HepG2 (cell line): Measurements from ENCODE around the gene RAB22A. TPM values are rescaled to one million over a fixed set of nuclear protein-coding genes. Genes with fewer than 3 reads are reported as not detected.

Experiments used
- ATAC-seq: fragments of 200-7000 bp; cut with Tn5 transposase; 3 replicates; pipeline ENCODE4 v1.9.1; 2020; ENCODE audit warnings: mild to moderate bottlenecking, moderate library complexity
- BruUV-seq: library from RNA; stranded (reverse); fragments of 400-500 nt; replicated peaks from 2 replicates; lab custom pipeline; 2021; lab: Mats Ljungman, UMichigan
- CTCF ChIA-PET: fragments of 300-600 bp; formaldehyde crosslinking; extraction: SDS; loops from one replicate; lab custom pipeline; 2021; ENCODE audit warnings: low total read pairs, inconsistent platforms, low intra/inter-chr PET ratio; lab: Yijun Ruan, JAX
- POLR2A ChIA-PET: fragments of 350-600 bp; sonication (Branson Sonifier 250); formaldehyde crosslinking; loops from one replicate; lab custom pipeline; 2020; ENCODE audit warnings: antibody characterized with exemption, inconsistent platforms; lab: Yijun Ruan, JAX
- DNase-seq: peaks from one replicate; pipeline ENCODE4 v3.0.0-alpha.2; 2015; ENCODE audit warnings: low spot score
- FAIRE-seq: peaks from 3 replicates; lab custom pipeline; 2011; peaks lifted over from hg19 to GRCh38; lab: Jason Lieb, UNC
- H2AFZ ChIP-seq: one replicate; pipeline ENCODE4 v1.6.1; 2011; ENCODE audit warnings: low read length, inconsistent platforms
- H3K27ac ChIP-seq: fragments of 300-600 bp; 3 replicates; pipeline ENCODE4 v1.8.0; 2011; ENCODE audit warnings: mixed run types, mild to moderate bottlenecking, mixed read lengths, low read length, inconsistent platforms; ENCODE audit not compliant: insufficient read depth; ENCODE audit errors: extremely low read length
- H3K27me3 ChIP-seq, 2 experiments: fragments of 200-600 bp in 1 of 2; 2 replicates in 1 of 2; 3 replicates in 1 of 2; pipeline versions ENCODE4 v1.6.0 to v1.8.0; 2011; ENCODE audit warnings: low read length in 2 of 2, mild to moderate bottlenecking in 2 of 2, moderate library complexity in 2 of 2, inconsistent platforms in 1 of 2; ENCODE audit not compliant: insufficient read depth in 2 of 2, control insufficient read depth in 1 of 2
- H3K36me3 ChIP-seq, 2 experiments: fragments of 200-600 bp in 1 of 2; replicated peaks in 1 of 2; 2 replicates in 1 of 2; 3 replicates in 1 of 2; pipeline versions ENCODE4 v1.5.1 to v1.8.0; 2011; ENCODE audit warnings: low read length in 2 of 2, inconsistent platforms in 1 of 2; ENCODE audit not compliant: insufficient read depth in 2 of 2, control insufficient read depth in 1 of 2
- H3K4me1 ChIP-seq: 2 replicates; pipeline ENCODE4 v1.5.1; 2012; ENCODE audit warnings: low read length, inconsistent platforms; ENCODE audit not compliant: insufficient read depth
- H3K4me2 ChIP-seq: 2 replicates; pipeline ENCODE4 v1.6.0; 2011; ENCODE audit warnings: low read depth, low read length, inconsistent platforms
- H3K4me3 ChIP-seq, 3 experiments: fragments of 200-600 bp in 1 of 3; sonication (generic), shearing (Covaris generic) in 1 of 3; replicated peaks in 1 of 3; 2 replicates each; pipeline ENCODE4 v1.5.1; 2011 to 2016; ENCODE audit warnings: low read length in 3 of 3, inconsistent platforms in 2 of 3, low read depth in 2 of 3, mild to moderate bottlenecking in 2 of 3, control low read depth in 1 of 3, mixed read lengths in 1 of 3; ENCODE audit not compliant: insufficient read depth in 1 of 3
- H3K79me2 ChIP-seq: one replicate; pipeline ENCODE4 v1.6.1; 2011; ENCODE audit warnings: low read length, inconsistent platforms; ENCODE audit not compliant: insufficient read depth
- H3K9ac ChIP-seq: 2 replicates; pipeline ENCODE4 v1.6.0; 2011; ENCODE audit warnings: mild to moderate bottlenecking, low read depth, low read length, inconsistent platforms; ENCODE audit not compliant: insufficient read depth
- H3K9me3 ChIP-seq: 2 replicates; pipeline ENCODE4 v1.5.1; 2012; ENCODE audit warnings: mild to moderate bottlenecking, low read length
- H4K20me1 ChIP-seq: 2 replicates; pipeline ENCODE4 v1.6.0; 2011; ENCODE audit warnings: inconsistent platforms, mild to moderate bottlenecking, low read length, moderate library complexity; ENCODE audit not compliant: insufficient read depth
- FOXA1 ChIP-seq, 2 experiments: fragments of 450-650 bp in 1 of 2; sonication (generic) in 1 of 2; formaldehyde crosslinking in 1 of 2; IDR thresholded peaks; 2 replicates each; pipeline versions ENCODE4 v1.4.0 to v1.6.1; 2016 to 2020; ENCODE audit warnings: missing genetic modification reagents in 1 of 2
- GPN1 ChIP-seq: sonication (generic); formaldehyde crosslinking; IDR thresholded peaks from 2 replicates; pipeline ENCODE4 v1.5.1; 2020; ENCODE audit warnings: missing genetic modification reagents, borderline replicate concordance
- MTF2 ChIP-seq: sonication (generic); formaldehyde crosslinking; IDR thresholded peaks from 2 replicates; pipeline ENCODE4 v1.5.0; 2020; ENCODE audit warnings: missing genetic modification reagents, borderline replicate concordance
- NCOR1 ChIP-seq: fragments of 200-600 bp; sonication (generic); IDR thresholded peaks from 2 replicates; pipeline ENCODE4 v1.7.0; 2017; ENCODE audit warnings: antibody characterized with exemption, low read length, borderline replicate concordance
- SSRP1 ChIP-seq: IDR thresholded peaks from 2 replicates; pipeline ENCODE4 v1.6.1; 2016; ENCODE audit warnings: control low read depth
- ZNF501 ChIP-seq: sonication (generic); formaldehyde crosslinking; IDR thresholded peaks from 2 replicates; pipeline ENCODE4 v1.5.1; 2020; ENCODE audit warnings: mild to moderate bottlenecking, moderate library complexity, missing genetic modification reagents
- ZNF629 ChIP-seq: sonication (generic); formaldehyde crosslinking; conservative IDR thresholded peaks from 2 replicates; pipeline ENCODE4 v1.5.0; 2020; ENCODE audit warnings: missing genetic modification reagents
- WGBS: methylation state at CpG from one replicate; pipeline ENCODE4 v1.1.6; 2017; ENCODE audit warnings: low lambda C conversion rate; 5-methylcytosine and 5-hydroxymethylcytosine counted together
- in situ Hi-C: cut with HindIII; loops from 2 replicates; pipeline ENCODE4 v1.10.0; 2017; ENCODE audit warnings: low pct_unique_long_range_greater_than_20kb; ENCODE audit not compliant: extremely low pct_ligation_motif_present
- intact Hi-C: fragments of 100-400 bp; cut with micrococcal nuclease; formaldehyde crosslinking; loops from one replicate; pipeline ENCODE4 v1.10.0; 2022; ENCODE audit not compliant: unreplicated experiment
- polyA plus RNA-seq, 8 experiments: library from polyadenylated mRNA; depleted of rRNA in 3 of 8; stranded (reverse) in 7 of 8; unstranded in 1 of 8; fragments of >200 nt; fragmentation: Illumina TruSeq in 4 of 8; extraction: Trizol in 4 of 8; gene quantifications; 2 replicates each; pipeline versions ENCODE4 v1.2.1 to v1.2.3, GENCODE V29; 2011 to 2016; ENCODE audit warnings: low read depth in 4 of 8, missing spikeins in 1 of 8, mixed read lengths in 1 of 8; ENCODE audit not compliant: insufficient read depth in 1 of 8
- total RNA-seq, 5 experiments: library from RNA; depleted of rRNA; stranded (reverse); fragments of >200 nt; fragmentation: Illumina TruSeq; extraction: Trizol; gene quantifications; 2 replicates each; pipeline ENCODE4 v1.2.3, GENCODE V29; 2016; ENCODE audit warnings: low read depth in 1 of 5
- TF ChIP-seq, protein P1 (sequence below): sonication (generic); formaldehyde crosslinking; IDR thresholded peaks from 2 replicates; pipeline ENCODE4 v1.8.0; 2022; ENCODE audit warnings: low read depth, missing genetic modification reagents
- TF ChIP-seq, protein P2 (sequence below): sonication (generic); formaldehyde crosslinking; IDR thresholded peaks from 2 replicates; pipeline ENCODE4 v1.4.0; 2020; ENCODE audit warnings: mild to moderate bottlenecking, missing genetic modification reagents

Gene RAB22A
- total and polyA plus RNA-seq, 2 of the 13 experiments (the other 11 are each of a cell fraction or from before 2014, with no cell fraction given), result 10.7 to 11.2 TPM

DNA sequence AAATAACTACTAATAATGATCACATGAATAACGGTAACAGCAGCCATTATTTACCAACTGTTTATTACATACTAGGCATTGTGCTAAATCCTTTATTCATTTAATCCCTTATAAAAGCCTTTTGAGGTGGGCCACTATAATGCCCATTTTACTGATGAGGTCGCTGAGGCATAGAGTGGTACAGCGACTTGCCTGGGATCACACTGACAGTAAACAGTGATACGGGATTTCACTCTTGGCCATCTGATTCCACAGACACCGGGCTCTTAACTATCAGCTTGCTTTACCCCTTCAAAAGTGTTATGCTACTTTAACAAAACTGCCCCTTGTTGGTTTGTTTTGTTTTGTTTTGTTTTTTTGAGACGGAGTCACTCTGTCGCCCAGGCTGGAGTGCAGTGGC lies 2.2 kb upstream of the RAB22A start:
- no peak overlapping the region for H3K4me2 ChIP-seq
- ChIA-PET POLR2A (no interaction called here), CTCF (no interaction called here)
- H3K9me3 ChIP-seq, result no peaks in the 10 kb centered on the region
- no peaks in the 10 kb centered on the region; a peak in 1 of 5 replicates for H3K27me3 ChIP-seq
- no peak overlapping the region for H2AFZ ChIP-seq
- ATAC-seq (no peak), FAIRE-seq (no peak), DNase-seq (no peak)
- H3K36me3 ChIP-seq, result no peaks in the 10 kb centered on the region; a peak in 1 of 5 replicates
- peaks cover 8% of the 10 kb centered on the region for H3K79me2 ChIP-seq
- no TSS peak for BruUV-seq
- H3K4me3 ChIP-seq, result no peak overlapping the region
- H4K20me1 ChIP-seq, result no peaks in the 10 kb centered on the region
- no peak overlapping the region for H3K27ac ChIP-seq
- in situ Hi-C loops, result no loop called here
- intact Hi-C loops, result loop anchor here (2.0 to 5.0 kb wide), 2 partner anchors 80 to 140 kb away; partner anchors contain the start of gene VAPB
- WGBS, result 70% methylated on average over 7 of the region's 7 CpGs
- no peak overlapping the region for H3K9ac ChIP-seq
- TF ChIP-seq SSRP1, result no peak
- no peak for TF ChIP-seq FOXA1 (IDR thresholded peaks at IDR 0.05)
- no peak for TF ChIP-seq FOXA1 (CRISPR knock-in tag; IDR thresholded peaks at IDR 0.05)
- TF ChIP-seq ZNF501 (CRISPR knock-in tag), result 0 out of 2 replicates have a peak, but pooled peaks have one; percentile 39
- no peak for TF ChIP-seq GPN1 (CRISPR knock-in tag)
- peak; percentile 71 for TF ChIP-seq ZNF629 (CRISPR knock-in tag)
- TF ChIP-seq, protein P1, sequence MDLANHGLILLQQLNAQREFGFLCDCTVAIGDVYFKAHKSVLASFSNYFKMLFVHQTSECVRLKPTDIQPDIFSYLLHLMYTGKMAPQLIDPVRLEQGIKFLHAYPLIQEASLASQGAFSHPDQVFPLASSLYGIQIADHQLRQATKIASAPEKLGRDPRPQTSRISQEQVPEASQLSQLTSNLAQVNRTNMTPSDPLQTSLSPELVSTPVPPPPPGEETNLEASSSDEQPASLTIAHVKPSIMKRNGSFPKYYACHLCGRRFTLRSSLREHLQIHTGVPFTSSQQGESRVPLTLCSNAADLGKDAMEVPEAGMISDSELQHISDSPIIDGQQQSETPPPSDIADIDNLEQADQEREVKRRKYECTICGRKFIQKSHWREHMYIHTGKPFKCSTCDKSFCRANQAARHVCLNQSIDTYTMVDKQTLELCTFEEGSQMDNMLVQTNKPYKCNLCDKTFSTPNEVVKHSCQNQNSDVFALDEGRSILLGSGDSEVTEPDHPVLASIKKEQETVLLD, result no peak
- no peak for TF ChIP-seq MTF2 (CRISPR knock-in tag)
- TF ChIP-seq NCOR1, result no peak
- TF ChIP-seq, protein P2, sequence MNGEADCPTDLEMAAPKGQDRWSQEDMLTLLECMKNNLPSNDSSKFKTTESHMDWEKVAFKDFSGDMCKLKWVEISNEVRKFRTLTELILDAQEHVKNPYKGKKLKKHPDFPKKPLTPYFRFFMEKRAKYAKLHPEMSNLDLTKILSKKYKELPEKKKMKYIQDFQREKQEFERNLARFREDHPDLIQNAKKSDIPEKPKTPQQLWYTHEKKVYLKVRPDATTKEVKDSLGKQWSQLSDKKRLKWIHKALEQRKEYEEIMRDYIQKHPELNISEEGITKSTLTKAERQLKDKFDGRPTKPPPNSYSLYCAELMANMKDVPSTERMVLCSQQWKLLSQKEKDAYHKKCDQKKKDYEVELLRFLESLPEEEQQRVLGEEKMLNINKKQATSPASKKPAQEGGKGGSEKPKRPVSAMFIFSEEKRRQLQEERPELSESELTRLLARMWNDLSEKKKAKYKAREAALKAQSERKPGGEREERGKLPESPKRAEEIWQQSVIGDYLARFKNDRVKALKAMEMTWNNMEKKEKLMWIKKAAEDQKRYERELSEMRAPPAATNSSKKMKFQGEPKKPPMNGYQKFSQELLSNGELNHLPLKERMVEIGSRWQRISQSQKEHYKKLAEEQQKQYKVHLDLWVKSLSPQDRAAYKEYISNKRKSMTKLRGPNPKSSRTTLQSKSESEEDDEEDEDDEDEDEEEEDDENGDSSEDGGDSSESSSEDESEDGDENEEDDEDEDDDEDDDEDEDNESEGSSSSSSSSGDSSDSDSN (CRISPR knock-in tag), result no peak
- peaks cover 25% of the 10 kb centered on the region for H3K4me1 ChIP-seq
